GM12873 (cell line): ENCODE measurements around the gene LSAMP.

Experiments used
- CTCF ChIP-seq: IDR thresholded peaks from 2 replicates; pipeline ENCODE4 v1.5.1; 2012; ENCODE audit warnings: low read depth, mild to moderate bottlenecking, moderate library complexity, low read length, control low read depth; ENCODE audit not compliant: insufficient read depth; ENCODE audit errors: missing control alignments

Gene LSAMP

GRCh38 chr3:116083683-116084082 lies 361.6 kb downstream of the LSAMP start:
- no peak for TF ChIP-seq CTCF

- TF ChIP-seq CTCF, result no peak
These were observed 366.7 kb downstream of the LSAMP start for GRCh38 chr3:116078561-116078960.

GRCh38 chr3:116077557-116077956 lies 367.7 kb downstream of the LSAMP start:
- TF ChIP-seq CTCF, result no peak

GRCh38 chr3:116077059-116077458 lies 368.2 kb downstream of the LSAMP start:
- TF ChIP-seq CTCF, result no peak

- TF ChIP-seq CTCF, result no peak
These were observed 375.2 kb downstream of the LSAMP start for GRCh38 chr3:116070061-116070460.

GRCh38 chr3:116069024-116069423 lies 376.3 kb downstream of the LSAMP start:
- no peak for TF ChIP-seq CTCF

- TF ChIP-seq CTCF, result no peak
These were observed 378.0 kb downstream of the LSAMP start for GRCh38 chr3:116067326-116067725.
